H1 (cell line): ENCODE results near the gene DENND1A. TPM values are rescaled to one million over a fixed set of nuclear protein-coding genes. Genes with fewer than 3 reads are reported as not detected.

Experiments
- CTCF ChIA-PET: fragments of 300-600 bp; sonication (Branson Sonifier 250); formaldehyde crosslinking; loops from one replicate; lab custom pipeline; 2021; ENCODE audit not compliant: partially characterized antibody; lab: Charles Lee
- POLR2A ChIA-PET: fragments of 300-600 bp; sonication (Branson Sonifier 250); formaldehyde crosslinking; loops from one replicate; lab custom pipeline; 2021; ENCODE audit warnings: inconsistent platforms; ENCODE audit not compliant: partially characterized antibody; lab: Charles Lee
- DNase-seq, 2 experiments: peaks; one replicate each; pipeline versions ENCODE4 v3.0.0 to v3.0.0-alpha.2; 2010 to 2022; ENCODE audit warnings: low spot score in 2 of 2, low read depth in 1 of 2, mixed read lengths in 1 of 2
- FAIRE-seq: peaks from 2 replicates; lab custom pipeline; 2011; peaks lifted over from hg19 to GRCh38; lab: Jason Lieb, UNC
- H2AFZ ChIP-seq: 2 replicates; pipeline ENCODE4 v1.8.1; 2012; ENCODE audit warnings: low read length, inconsistent platforms
- H2AK5ac ChIP-seq: 2 replicates; pipeline ENCODE4 v1.6.1; 2013; ENCODE audit warnings: low read depth, low read length
- H2BK120ac ChIP-seq: replicated peaks from 2 replicates; pipeline ENCODE3; 2013; ENCODE audit warnings: low read depth, low read length, inconsistent platforms
- H2BK12ac ChIP-seq: 2 replicates; pipeline ENCODE4 v1.6.1; 2013; ENCODE audit warnings: low read depth, low read length
- H2BK15ac ChIP-seq: 2 replicates; pipeline ENCODE4 v1.6.1; 2013; ENCODE audit warnings: low read length
- H2BK20ac ChIP-seq: 2 replicates; pipeline ENCODE4 v1.6.1; 2013; ENCODE audit warnings: low read length
- H2BK5ac ChIP-seq: 2 replicates; pipeline ENCODE4 v1.6.1; 2013; ENCODE audit warnings: low read depth, low read length
- H3K14ac ChIP-seq: 2 replicates; pipeline ENCODE4 v1.6.1; 2013; ENCODE audit warnings: inconsistent platforms; ENCODE audit not compliant: insufficient read length
- H3K18ac ChIP-seq: 2 replicates; pipeline ENCODE4 v1.6.1; 2013; ENCODE audit warnings: low read length; ENCODE audit errors: extremely low read depth
- H3K23ac ChIP-seq: 2 replicates; pipeline ENCODE4 v1.6.1; 2013; ENCODE audit warnings: inconsistent platforms; ENCODE audit not compliant: insufficient read length
- H3K23me2 ChIP-seq: 2 replicates; pipeline ENCODE4 v1.6.1; 2013; ENCODE audit warnings: low read depth, low read length
- H3K27ac ChIP-seq: 2 replicates; pipeline ENCODE4 v1.6.1; 2011; ENCODE audit warnings: low read depth, low read length, inconsistent platforms
- H3K27me3 ChIP-seq, 4 experiments: replicated peaks in 1 of 4; 1 replicate in 1 of 4; 2 replicates in 3 of 4; pipeline versions ENCODE4 v1.6.1 to v1.8.1; 2011 to 2013; ENCODE audit warnings: low read length in 3 of 4, mild to moderate bottlenecking in 3 of 4, inconsistent platforms in 2 of 4, mixed read lengths in 2 of 4, moderate library complexity in 1 of 4; ENCODE audit not compliant: control insufficient read depth in 3 of 4, insufficient read depth in 3 of 4; ENCODE audit errors: extremely low read depth in 1 of 4
- H3K36me3 ChIP-seq, 4 experiments: 2 replicates each; pipeline versions ENCODE4 v1.6.1 to v1.8.1; 2011 to 2013; ENCODE audit warnings: mild to moderate bottlenecking in 4 of 4, low read length in 3 of 4, moderate library complexity in 2 of 4, control low read depth in 1 of 4, inconsistent platforms in 1 of 4; ENCODE audit not compliant: insufficient read depth in 4 of 4, control insufficient read depth in 2 of 4
- H3K4ac ChIP-seq: replicated peaks from 2 replicates; pipeline ENCODE3; 2013; ENCODE audit warnings: low read length, low read depth, mixed read lengths, inconsistent platforms; ENCODE audit not compliant: insufficient read length
- H3K4me1 ChIP-seq, 4 experiments: replicated peaks in 1 of 4; 1 replicate in 1 of 4; 2 replicates in 3 of 4; pipeline versions ENCODE4 v1.6.1 to v1.8.1; 2011 to 2013; ENCODE audit warnings: low read length in 3 of 4, inconsistent platforms in 2 of 4, mixed read lengths in 1 of 4; ENCODE audit not compliant: insufficient read depth in 4 of 4, control insufficient read depth in 3 of 4
- H3K4me2 ChIP-seq, 2 experiments: 2 replicates each; pipeline versions ENCODE4 v1.6.1 to v1.8.1; 2011 to 2013; ENCODE audit warnings: low read depth in 2 of 2, low read length in 2 of 2, control low read depth in 1 of 2, inconsistent platforms in 1 of 2, mild to moderate bottlenecking in 1 of 2; ENCODE audit not compliant: insufficient read depth in 1 of 2
- H3K4me3 ChIP-seq, 4 experiments: fragments of 200-600, 300-600 bp in 1 of 4; sonication (generic), shearing (Covaris generic), sonication (Bioruptor Twin) in 1 of 4; 2 replicates each; pipeline versions ENCODE4 v1.5.1 to v1.8.1; 2011 to 2016; ENCODE audit warnings: low read length in 4 of 4, low read depth in 3 of 4, control low read depth in 2 of 4, inconsistent platforms in 2 of 4, mild to moderate bottlenecking in 2 of 4, mixed read lengths in 1 of 4, moderate library complexity in 1 of 4; ENCODE audit not compliant: insufficient read depth in 2 of 4; ENCODE audit errors: extremely low read depth in 1 of 4
- H3K56ac ChIP-seq: replicated peaks from 2 replicates; pipeline ENCODE3; 2013; ENCODE audit warnings: low read depth, mild to moderate bottlenecking, mixed read lengths, low read length, inconsistent platforms; ENCODE audit not compliant: insufficient read length
- H3K79me1 ChIP-seq: 2 replicates; pipeline ENCODE4 v1.6.1; 2013; ENCODE audit warnings: low read depth, low read length, control low read depth
- H3K79me2 ChIP-seq, 2 experiments: 2 replicates each; pipeline versions ENCODE4 v1.6.1 to v1.8.1; 2012 to 2013; ENCODE audit warnings: low read length in 2 of 2, mild to moderate bottlenecking in 2 of 2, inconsistent platforms in 1 of 2; ENCODE audit not compliant: insufficient read depth in 2 of 2, control insufficient read depth in 1 of 2
- H3K9ac ChIP-seq, 4 experiments: replicated peaks in 1 of 4; 1 replicate in 1 of 4; 2 replicates in 3 of 4; pipeline versions ENCODE4 v1.6.1 to v1.8.1; 2011 to 2013; ENCODE audit warnings: low read depth in 3 of 4, low read length in 3 of 4, control low read depth in 2 of 4, mild to moderate bottlenecking in 2 of 4, moderate library complexity in 2 of 4, inconsistent platforms in 1 of 4; ENCODE audit errors: extremely low read depth in 1 of 4
- H3K9me3 ChIP-seq, 2 experiments: 2 replicates each; pipeline versions ENCODE4 v1.6.1 to v1.8.1; 2012 to 2013; ENCODE audit warnings: mild to moderate bottlenecking in 2 of 2, moderate library complexity in 2 of 2, control low read depth in 1 of 2, inconsistent platforms in 1 of 2, low read depth in 1 of 2, low read length in 1 of 2, mixed read lengths in 1 of 2; ENCODE audit not compliant: insufficient read depth in 2 of 2
- H4K20me1 ChIP-seq, 2 experiments: replicated peaks in 1 of 2; 2 replicates each; pipeline versions ENCODE3 to v1.8.1; 2011 to 2013; ENCODE audit warnings: inconsistent platforms in 2 of 2, low read length in 2 of 2, mild to moderate bottlenecking in 1 of 2; ENCODE audit not compliant: insufficient read depth in 2 of 2, control insufficient read depth in 1 of 2
- H4K5ac ChIP-seq: 2 replicates; pipeline ENCODE4 v1.6.1; 2013; ENCODE audit warnings: low read length, low read depth, mixed read lengths, inconsistent platforms; ENCODE audit not compliant: insufficient read length
- H4K8ac ChIP-seq: 2 replicates; pipeline ENCODE4 v1.8.0; 2013; ENCODE audit warnings: mild to moderate bottlenecking, moderate library complexity, low read length, inconsistent platforms; ENCODE audit not compliant: insufficient read depth; ENCODE audit errors: extremely low read depth
- H4K91ac ChIP-seq: replicated peaks from 2 replicates; pipeline ENCODE3; 2013; ENCODE audit warnings: low read length, mixed read lengths, inconsistent platforms; ENCODE audit not compliant: insufficient read length
- CBX5 ChIP-seq: fragments of 300-800, 300-1000 bp; sonication (generic); IDR thresholded peaks from 2 replicates; pipeline ENCODE4 v1.7.1; 2016; ENCODE audit warnings: antibody characterized with exemption, low read length, low read depth
- WGBS, 2 experiments: shearing (Covaris generic) in 1 of 2; methylation state at CpG; one replicate each; pipeline versions ENCODE4 v1.1.6 to v1.1.7; 2013 to 2015; ENCODE audit warnings: low lambda C conversion rate in 2 of 2, mixed read lengths in 2 of 2, inconsistent platforms in 1 of 2, low coverage in 1 of 2, missing lambda C conversion rate in 1 of 2; ENCODE audit not compliant: insufficient replicate concordance in 2 of 2, insufficient coverage in 1 of 2, insufficient read length in 1 of 2; ENCODE audit errors: extremely low coverage in 1 of 2, missing lambda C conversion rate in 1 of 2; 5-methylcytosine and 5-hydroxymethylcytosine counted together
- polyA plus RNA-seq, 7 experiments: library from polyadenylated mRNA; depleted of rRNA in 3 of 7; stranded (reverse) in 5 of 7; unstranded in 2 of 7; fragments of >200 nt in 5 of 7; fragments of 200-250 nt in 2 of 7; gene quantifications; 1 replicate in 5 of 7; 2 replicates in 1 of 7; 4 replicates in 1 of 7; pipeline versions ENCODE4 v1.2.1 to v1.2.3, GENCODE V29; 2011 to 2013; ENCODE audit warnings: missing spikeins in 2 of 7, mixed read lengths in 2 of 7
- total RNA-seq: library from RNA; stranded (reverse); fragmentation: NEBNext Ultra II Directional; extraction: Animal tissue kit (Norgen Biotek cat#: 25700); gene quantifications from 2 replicates; pipeline ENCODE4 v1.2.1, GENCODE V29; 2021

DENND1A gene
- total and polyA plus RNA-seq, 2 of the 8 experiments (the other 6 are each of a cell fraction or from before 2014, with no cell fraction given), result 24.1 to 26.4 TPM

GRCh38 chr9:123607479-123607878 lies 322.4 kb downstream of the DENND1A start:
- 94% methylated on average over 2 of the region's 2 CpGs; no CpG with 5 or more reads in 1 of the 2 experiments for WGBS, 2 experiments
- no peak overlapping the region for H3K27ac ChIP-seq
- no peak overlapping the region for H3K9ac ChIP-seq
- H2AK5ac ChIP-seq, result no peak overlapping the region
- no peak overlapping the region for H4K5ac ChIP-seq
- ChIA-PET POLR2A (interaction anchor here (0.7 kb wide), 1 partner anchor 11 kb away, joined by 3 read pairs; no protein-coding TSS in a partner anchor), CTCF (interaction anchor here (1.1 kb wide), 1 partner anchor 9 kb away, joined by 3 read pairs; no protein-coding TSS in a partner anchor)
- no peak overlapping the region for H3K56ac ChIP-seq
- no peaks in the 10 kb centered on the region for H3K9me3 ChIP-seq
- no peak overlapping the region for H2BK20ac ChIP-seq
- no peaks in the 10 kb centered on the region for H3K27me3 ChIP-seq
- no peak overlapping the region for H2BK5ac ChIP-seq
- H3K23ac ChIP-seq, result no peak overlapping the region
- H4K8ac ChIP-seq, result no peak overlapping the region
- no peaks in the 10 kb centered on the region for H3K23me2 ChIP-seq
- FAIRE-seq (no peak), DNase-seq (peak in 1 of 2 experiments; percentile 16)
- no peaks in the 10 kb centered on the region for H3K79me2 ChIP-seq
- H3K4me3 ChIP-seq, result no peak overlapping the region
- H3K79me1 ChIP-seq, result no peaks in the 10 kb centered on the region
- H3K4ac ChIP-seq, result no peak overlapping the region
- H3K18ac ChIP-seq, result no peak overlapping the region
- H4K20me1 ChIP-seq, result peaks cover 0 to 2% of the 10 kb centered on the region in 2 experiments
- H2AFZ ChIP-seq, result no peak overlapping the region
- no peak overlapping the region for H2BK120ac ChIP-seq
- no peaks in the 10 kb centered on the region for H3K36me3 ChIP-seq
- no peak overlapping the region for H4K91ac ChIP-seq
- H2BK15ac ChIP-seq, result no peak overlapping the region
- no peak overlapping the region for H3K14ac ChIP-seq
- no peaks in the 10 kb centered on the region; a peak in 1 of 7 replicates for H3K4me1 ChIP-seq
- no peak overlapping the region for H2BK12ac ChIP-seq
- no peak overlapping the region for H3K4me2 ChIP-seq
- no peak for TF ChIP-seq CBX5
